Astrocyte of the cerebellum (primary cell): ENCODE data around the gene ENPP3.

Source experiments
- DNase-seq: peaks from one replicate; pipeline ENCODE4 v3.0.0-alpha.2; 2011; ENCODE audit warnings: low read depth
- H3K4me3 ChIP-seq: 2 replicates; pipeline ENCODE4 v1.5.1; 2011; ENCODE audit warnings: mild to moderate bottlenecking, low read depth, low read length, moderate library complexity
- in situ Hi-C: cut with HindIII; loops from 2 replicates; pipeline ENCODE4 v1.10.0; 2017; ENCODE audit warnings: low sequenced_read_pairs
- TF ChIP-seq, protein P1 (sequence below): IDR thresholded peaks from 2 replicates; pipeline ENCODE4 v1.5.1; 2012; ENCODE audit warnings: low read length, low read depth, moderate library complexity, mild to moderate bottlenecking; ENCODE audit errors: missing control alignments

ENPP3 gene

DNA sequence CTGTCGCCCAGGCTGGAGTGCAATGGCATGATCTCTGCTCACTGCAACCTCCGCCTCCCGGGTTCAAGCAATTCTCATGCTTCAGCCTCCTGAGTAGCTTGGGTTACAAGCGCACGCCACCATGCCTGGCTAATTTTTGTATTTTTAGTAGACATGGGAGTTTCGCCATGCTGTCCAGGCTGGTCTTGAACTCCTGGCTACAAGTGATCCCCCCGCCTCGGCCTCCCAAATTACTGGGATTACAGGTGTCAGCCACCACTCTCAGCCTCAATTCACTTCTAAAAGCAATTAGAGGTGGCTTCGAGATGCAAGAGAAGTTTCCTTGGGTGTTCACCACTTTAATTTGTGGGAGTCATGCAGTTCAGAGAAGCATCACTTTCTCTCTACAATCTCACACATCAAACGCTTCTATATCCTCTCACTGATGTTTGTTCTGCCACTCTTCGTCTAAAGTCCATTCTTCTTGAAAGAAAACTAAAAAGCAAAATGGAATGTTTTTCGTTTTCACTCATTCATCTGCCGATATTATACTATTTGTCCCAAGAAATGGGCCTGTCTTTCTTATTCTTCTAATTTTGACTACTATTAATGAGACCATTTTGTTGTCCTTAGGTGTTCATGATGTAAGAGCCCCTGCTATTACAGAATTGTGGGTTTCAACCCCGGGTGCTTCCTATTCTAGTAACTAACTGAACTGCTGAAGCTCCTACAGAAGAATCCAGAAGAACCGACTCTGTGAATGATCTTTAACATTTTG, 132.5 kb downstream of the ENPP3 start:
- no peak for DNase-seq
- in situ Hi-C loops = no loop called here
- H3K4me3 ChIP-seq = no peak overlapping the region
- TF ChIP-seq, protein P1, sequence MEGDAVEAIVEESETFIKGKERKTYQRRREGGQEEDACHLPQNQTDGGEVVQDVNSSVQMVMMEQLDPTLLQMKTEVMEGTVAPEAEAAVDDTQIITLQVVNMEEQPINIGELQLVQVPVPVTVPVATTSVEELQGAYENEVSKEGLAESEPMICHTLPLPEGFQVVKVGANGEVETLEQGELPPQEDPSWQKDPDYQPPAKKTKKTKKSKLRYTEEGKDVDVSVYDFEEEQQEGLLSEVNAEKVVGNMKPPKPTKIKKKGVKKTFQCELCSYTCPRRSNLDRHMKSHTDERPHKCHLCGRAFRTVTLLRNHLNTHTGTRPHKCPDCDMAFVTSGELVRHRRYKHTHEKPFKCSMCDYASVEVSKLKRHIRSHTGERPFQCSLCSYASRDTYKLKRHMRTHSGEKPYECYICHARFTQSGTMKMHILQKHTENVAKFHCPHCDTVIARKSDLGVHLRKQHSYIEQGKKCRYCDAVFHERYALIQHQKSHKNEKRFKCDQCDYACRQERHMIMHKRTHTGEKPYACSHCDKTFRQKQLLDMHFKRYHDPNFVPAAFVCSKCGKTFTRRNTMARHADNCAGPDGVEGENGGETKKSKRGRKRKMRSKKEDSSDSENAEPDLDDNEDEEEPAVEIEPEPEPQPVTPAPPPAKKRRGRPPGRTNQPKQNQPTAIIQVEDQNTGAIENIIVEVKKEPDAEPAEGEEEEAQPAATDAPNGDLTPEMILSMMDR = no peak

DNA sequence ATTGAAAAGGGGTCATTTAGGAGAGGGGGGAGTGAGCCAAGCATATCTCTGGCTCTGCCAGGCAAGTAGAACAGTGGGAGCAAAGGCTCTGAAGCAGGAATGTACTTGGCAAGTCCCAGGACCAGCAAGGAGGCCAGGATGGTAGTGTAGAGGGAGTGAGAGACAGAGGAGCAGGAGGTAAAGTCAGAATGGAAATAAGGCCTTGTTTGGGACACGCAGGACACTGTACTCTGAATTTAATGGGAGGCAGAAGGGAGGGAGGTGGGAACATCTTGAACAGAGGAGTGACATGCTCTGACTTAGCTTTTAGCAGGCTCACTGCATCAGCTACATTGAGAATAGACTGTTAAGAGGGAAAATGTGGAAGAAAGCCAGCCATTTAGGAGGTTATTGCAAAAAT, 133.7 kb downstream of the ENPP3 start:
- H3K4me3 ChIP-seq = no peak overlapping the region
- DNase-seq = no peak
- in situ Hi-C loops = no loop called here
- TF ChIP-seq, protein P1 = no peak

DNA sequence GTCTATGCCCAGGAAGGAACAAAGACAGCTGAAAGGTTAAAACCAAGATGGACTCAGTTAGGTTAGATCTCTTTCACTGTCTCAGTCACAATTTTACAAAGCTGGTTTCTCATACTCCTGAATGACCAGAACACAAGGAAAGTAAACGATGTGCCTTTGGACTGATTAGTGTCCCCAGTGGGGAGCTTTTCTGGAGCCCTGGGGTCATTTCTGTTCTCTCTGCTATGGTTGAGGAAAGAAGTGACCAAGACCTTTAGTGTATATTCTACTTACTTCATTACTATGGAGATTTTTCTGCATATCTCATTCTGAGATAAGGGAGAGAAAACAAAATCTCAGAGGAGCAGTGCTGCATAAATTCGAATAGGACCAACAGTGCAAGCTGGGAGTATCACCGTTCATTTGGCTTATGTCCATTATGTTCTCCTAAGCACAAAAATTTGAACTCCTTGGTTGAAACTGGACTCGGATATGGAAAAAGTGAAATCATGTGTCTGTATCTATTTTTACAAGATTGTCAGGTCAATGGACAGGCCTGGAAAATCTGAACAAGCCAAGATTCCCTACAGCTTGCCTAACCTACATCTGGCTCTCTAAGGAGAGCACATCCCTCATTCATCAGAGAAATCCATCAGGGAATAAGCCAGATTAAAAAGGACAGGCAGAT, 136.3 kb downstream of the ENPP3 start:
- in situ Hi-C loops = no loop called here
- TF ChIP-seq, protein P1 = no peak
- no peak for DNase-seq
- H3K4me3 ChIP-seq = no peak overlapping the region

DNA sequence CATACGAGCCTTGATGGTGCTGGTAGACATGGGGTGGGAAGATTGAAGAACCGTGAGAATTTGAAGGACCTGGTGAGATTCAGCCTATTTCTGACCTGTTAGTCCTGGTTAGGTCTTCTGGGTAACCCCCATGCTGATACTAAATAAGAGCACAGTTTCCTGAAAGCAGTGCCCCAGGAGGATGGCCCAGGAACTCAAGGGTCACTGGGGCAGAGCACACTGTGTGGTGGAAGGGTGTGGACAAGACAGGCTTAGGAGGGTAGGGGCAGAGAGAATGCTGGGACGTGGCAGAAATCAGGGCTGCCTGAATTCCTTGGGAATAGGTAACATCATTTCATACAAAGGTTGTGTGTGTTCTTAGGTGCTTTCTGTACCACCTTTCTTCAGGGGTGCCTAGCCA, 138.8 kb downstream of the ENPP3 start:
- TF ChIP-seq, protein P1 = no peak
- in situ Hi-C loops = no loop called here
- DNase-seq = no peak
- H3K4me3 ChIP-seq = no peak overlapping the region

DNA sequence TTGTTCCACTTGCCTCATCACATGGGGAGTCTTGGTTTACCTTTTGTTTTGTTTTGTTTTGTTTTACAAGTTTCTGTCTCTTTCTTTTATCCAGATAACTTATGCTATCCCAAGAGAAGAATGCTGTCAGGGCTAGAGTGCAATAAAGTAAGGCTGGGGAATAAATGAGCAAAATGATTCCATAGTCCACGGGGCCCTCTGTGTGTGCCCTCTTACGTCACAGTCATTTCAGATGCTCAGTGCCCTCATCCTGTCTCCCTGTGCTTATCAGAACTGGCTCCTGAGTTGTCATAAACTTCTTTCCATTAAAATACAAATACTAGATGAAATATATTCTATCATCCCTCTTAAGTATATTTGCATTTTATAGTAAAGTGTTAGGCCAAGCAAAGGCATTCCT, 139.9 kb downstream of the ENPP3 start:
- TF ChIP-seq, protein P1 = no peak
- DNase-seq = no peak
- no peak overlapping the region for H3K4me3 ChIP-seq
- in situ Hi-C loops = no loop called here

DNA sequence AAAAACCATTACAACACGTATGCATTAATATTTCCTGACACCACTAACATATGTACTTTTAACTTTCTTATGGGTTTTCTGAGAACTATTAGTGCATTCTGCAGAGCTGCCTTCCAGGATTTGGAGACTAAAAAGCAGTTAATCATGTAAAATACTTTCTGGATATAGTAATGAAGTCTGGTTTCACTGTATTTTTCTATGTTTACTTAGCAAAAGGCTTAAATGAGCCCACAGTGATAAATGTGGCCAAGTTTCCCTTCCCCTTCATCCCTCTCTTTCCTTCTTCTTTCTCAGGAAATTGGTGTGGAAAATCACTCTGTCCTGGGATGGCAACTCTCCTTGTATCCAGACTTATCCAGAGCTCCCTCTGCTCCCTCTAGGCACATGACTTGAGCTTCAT, 141.1 kb downstream of the ENPP3 start:
- H3K4me3 ChIP-seq = no peak overlapping the region
- in situ Hi-C loops = no loop called here
- DNase-seq = no peak
- TF ChIP-seq, protein P1 = no peak
